ENCODE data around the gene UPP2.

UPP2 gene

GRCh38 chr2:158066046-158066713, 35.5 kb upstream of the UPP2 start:
- DNase-seq (ENCODE audit: low read depth), result no peak
- no peak for TF ChIP-seq CTCF (IDR thresholded peaks at IDR 0.05; ENCODE audit: low read depth, low read length, missing control alignments)
- no peak overlapping the region for H3K4me3 ChIP-seq (ENCODE audit: low read depth, low read length)
- in situ Hi-C loops (cut with HindIII; ENCODE audit: low sequenced_read_pairs), result no loop called here

GRCh38 chr2:158071018-158071417, 30.7 kb upstream of the UPP2 start:
- no peak overlapping the region for H3K4me3 ChIP-seq (ENCODE audit: low read depth, low read length)
- DNase-seq (ENCODE audit: low read depth), result no peak
- in situ Hi-C loops (cut with HindIII; ENCODE audit: low sequenced_read_pairs), result no loop called here
- no peak for TF ChIP-seq CTCF (IDR thresholded peaks at IDR 0.05; ENCODE audit: low read depth, low read length, missing control alignments)

- TF ChIP-seq CTCF (IDR thresholded peaks at IDR 0.05; ENCODE audit: low read depth, low read length, missing control alignments), result no peak
- in situ Hi-C loops (cut with HindIII; ENCODE audit: low sequenced_read_pairs), result no loop called here
- DNase-seq (ENCODE audit: low read depth), result no peak
- H3K4me3 ChIP-seq (ENCODE audit: low read depth, low read length), result no peak overlapping the region
Measured at GRCh38 chr2:158072361-158072760, 29.3 kb upstream of the UPP2 start.

- TF ChIP-seq CTCF (IDR thresholded peaks at IDR 0.05; ENCODE audit: low read depth, low read length, missing control alignments), result no peak
- in situ Hi-C loops (cut with HindIII; ENCODE audit: low sequenced_read_pairs), result no loop called here
- no peak for DNase-seq (ENCODE audit: low read depth)
- no peak overlapping the region for H3K4me3 ChIP-seq (ENCODE audit: low read depth, low read length)
Measured at GRCh38 chr2:158079672-158080071, 22.0 kb upstream of the UPP2 start.

GRCh38 chr2:158088093-158088492, 13.6 kb upstream of the UPP2 start:
- in situ Hi-C loops (cut with HindIII; ENCODE audit: low sequenced_read_pairs), result no loop called here
- no peak for DNase-seq (ENCODE audit: low read depth)
- TF ChIP-seq CTCF (IDR thresholded peaks at IDR 0.05; ENCODE audit: low read depth, low read length, missing control alignments), result no peak
- no peak overlapping the region for H3K4me3 ChIP-seq (ENCODE audit: low read depth, low read length)

- DNase-seq (ENCODE audit: low read depth), result no peak
- in situ Hi-C loops (cut with HindIII; ENCODE audit: low sequenced_read_pairs), result no loop called here
- no peak overlapping the region for H3K4me3 ChIP-seq (ENCODE audit: low read depth, low read length)
- no peak for TF ChIP-seq CTCF (IDR thresholded peaks at IDR 0.05; ENCODE audit: low read depth, low read length, missing control alignments)
Measured at GRCh38 chr2:158089322-158089721, 12.4 kb upstream of the UPP2 start.

All from astrocyte of the cerebellum (primary cell).